ENCODE data around the gene ZNF263. TPM values are rescaled to one million over a fixed set of nuclear protein-coding genes. Genes with fewer than 3 reads are reported as not detected.

ZNF263 gene
- 18.1 and 33.1 TPM in 2 replicates for total RNA-seq

- H3K4me3 ChIP-seq (ENCODE audit: low read depth, low read length), result peak within 1 kb of the TSS; percentile 74
- DNase-seq (ENCODE audit: low read depth), result peak; percentile 84
- no peak for TF ChIP-seq CTCF (conservative IDR thresholded peaks at IDR 0.05; ENCODE audit: low read depth, low read length)
Observed at GRCh38 chr16:3282730-3283542, at the start of gene ZNF263. TSS of gene ZNF263 (plus strand) at chr16:3283491. CDS start at chr16:3283819, 328 bp downstream.

- DNase-seq (ENCODE audit: low read depth), result no peak
- H3K4me3 ChIP-seq (ENCODE audit: low read depth, low read length), result peak overlapping the region; percentile 96
- no peak for TF ChIP-seq CTCF (conservative IDR thresholded peaks at IDR 0.05; ENCODE audit: low read depth, low read length)
Observed at GRCh38 chr16:3234543-3234856, 48.8 kb upstream of the ZNF263 start.

- TF ChIP-seq CTCF (conservative IDR thresholded peaks at IDR 0.05; ENCODE audit: low read depth, low read length), result no peak
- H3K4me3 ChIP-seq (ENCODE audit: low read depth, low read length), result peak within 1 kb of the TSS; percentile 96
- peak; percentile 52 for DNase-seq (ENCODE audit: low read depth)
Observed at GRCh38 chr16:3234857-3235561, 48.3 kb upstream of the ZNF263 start, which contains the start of gene ZNF200. TSS of gene ZNF200 (minus strand) at chr16:3235158. CDS start at chr16:3233755, 1,403 bp downstream.

GRCh38 chr16:3235856-3236669 lies 47.2 kb upstream of the ZNF263 start:
- no peak for DNase-seq (ENCODE audit: low read depth)
- H3K4me3 ChIP-seq (ENCODE audit: low read depth, low read length), result no peak overlapping the region
- TF ChIP-seq CTCF (conservative IDR thresholded peaks at IDR 0.05; ENCODE audit: low read depth, low read length), result no peak

GRCh38 chr16:3241761-3242160 lies 41.5 kb upstream of the ZNF263 start:
- no peak for TF ChIP-seq CTCF (conservative IDR thresholded peaks at IDR 0.05; ENCODE audit: low read depth, low read length)
- DNase-seq (ENCODE audit: low read depth), result no peak

GRCh38 chr16:3242709-3243108 lies 40.6 kb upstream of the ZNF263 start:
- TF ChIP-seq CTCF (conservative IDR thresholded peaks at IDR 0.05; ENCODE audit: low read depth, low read length), result no peak
- no peak overlapping the region for H3K4me3 ChIP-seq (ENCODE audit: low read depth, low read length)
- no peak for DNase-seq (ENCODE audit: low read depth)

More at GRCh38 chr16:3241761-3242160, 41.5 kb upstream of the ZNF263 start:
- H3K4me3 ChIP-seq (ENCODE audit: low read depth, low read length), result no peak overlapping the region

Data from epithelial cell of proximal tubule (primary cell).